ENCODE measurements around the gene TTC34. TPM values are rescaled to one million over a fixed set of nuclear protein-coding genes. Genes with fewer than 3 reads are reported as not detected.

Gene TTC34
- total RNA-seq, 4 donors from 2014 or later: 0.14 to 6.0 (median 0.75) TPM

- peak; percentile 67 for DNase-seq
- peaks cover 1 to 29% (median 12%) of the 10 kb centered on the region in 4 donors for H3K4me1 ChIP-seq
- no peaks in the 10 kb centered on the region for H3K27me3 ChIP-seq
- H3K36me3 ChIP-seq: no peaks in the 10 kb centered on the region
- peak overlapping the region in 3 of 4 donors; percentile 38 to 56 (median 51) for H3K27ac ChIP-seq
- intact Hi-C loops (cut with DNase I; ENCODE audit: low total_unique reads): no loop called here
- in situ Hi-C loops (cut with MboI; ENCODE audit: low pct_ligation_motif_present in 1 of 4, low pct_unique_long_range_greater_than_20kb in 1 of 4, low sequenced_read_pairs in 3 of 4): no loop called here
- peak overlapping the region in 1 of 4 donors; percentile 31 for H3K4me3 ChIP-seq
- 57% methylated on average over 4 of the region's 15 CpGs; no CpG with 5 or more reads in 1 of the 2 donors for WGBS, 2 donors (ENCODE audit: low coverage in 1 of 2)
- H3K9me3 ChIP-seq: no peaks in the 10 kb centered on the region
- TF ChIP-seq CTCF (IDR thresholded peaks at IDR 0.05) (no peak), POLR2AphosphoS5 (IDR thresholded peaks at IDR 0.05) (peak; percentile 39 to 50 (median 45)), POLR2A (IDR thresholded peaks at IDR 0.05) (peak; percentile 53)
Measured at GRCh38 chr1:2592672-2593071, 208.8 kb downstream of the TTC34 start.

- Histone ChIP-seq H3K4me1 (peaks cover 5 to 35% (median 19%) of the 10 kb centered on the region in 4 donors), H3K36me3 (no peaks in the 10 kb centered on the region), H3K4me3 (no peak overlapping the region), H3K27ac (no peak overlapping the region), H3K9me3 (no peaks in the 10 kb centered on the region), H3K27me3 (no peaks in the 10 kb centered on the region)
- TF ChIP-seq EP300 (IDR thresholded peaks at IDR 0.05; ENCODE audit: low read depth): no peak
- TF ChIP-seq CTCF (IDR thresholded peaks at IDR 0.05): no peak
- TF ChIP-seq POLR2A (IDR thresholded peaks at IDR 0.05): no peak
- no peak for TF ChIP-seq POLR2AphosphoS5 (IDR thresholded peaks at IDR 0.05)
- WGBS, 2 donors (ENCODE audit: low coverage in 1 of 2): 79% methylated on average over 12 of the region's 12 CpGs; no CpG with 5 or more reads in 1 of the 2 donors
- no peak for DNase-seq
- intact Hi-C loops (cut with DNase I; ENCODE audit: low total_unique reads) (no loop called here), in situ Hi-C loops (cut with MboI; ENCODE audit: low pct_ligation_motif_present in 1 of 4, low pct_unique_long_range_greater_than_20kb in 1 of 4, low sequenced_read_pairs in 3 of 4) (no loop called here)
Measured at GRCh38 chr1:2591581-2592261, 209.8 kb downstream of the TTC34 start.

- no peak overlapping the region for H3K27ac ChIP-seq
- H3K4me1 ChIP-seq: peaks cover 5 to 35% (median 19%) of the 10 kb centered on the region in 4 donors
- no peaks in the 10 kb centered on the region for H3K9me3 ChIP-seq
- H3K27me3 ChIP-seq: no peaks in the 10 kb centered on the region
- no peak for DNase-seq
- intact Hi-C loops (cut with DNase I; ENCODE audit: low total_unique reads) (no loop called here), in situ Hi-C loops (cut with MboI; ENCODE audit: low pct_ligation_motif_present in 1 of 4, low pct_unique_long_range_greater_than_20kb in 1 of 4, low sequenced_read_pairs in 3 of 4) (no loop called here)
- no peak for TF ChIP-seq POLR2A (IDR thresholded peaks at IDR 0.05)
- H3K36me3 ChIP-seq: no peaks in the 10 kb centered on the region
- WGBS, 2 donors (ENCODE audit: low coverage in 1 of 2): 81% methylated on average over 5 of the region's 5 CpGs; no CpG with 5 or more reads in 1 of the 2 donors
- no peak overlapping the region for H3K4me3 ChIP-seq
Measured at GRCh38 chr1:2591233-2591580, 210.3 kb downstream of the TTC34 start.

GRCh38 chr1:2590233-2591141 is 211.0 kb downstream of the TTC34 start:
- Histone ChIP-seq H3K27ac (no peak overlapping the region), H3K4me3 (no peak overlapping the region), H3K27me3 (no peaks in the 10 kb centered on the region), H3K36me3 (no peaks in the 10 kb centered on the region), H3K4me1 (peaks cover 5 to 37% (median 22%) of the 10 kb centered on the region in 4 donors), H3K9me3 (no peaks in the 10 kb centered on the region)
- intact Hi-C loops (cut with DNase I; ENCODE audit: low total_unique reads) (no loop called here), in situ Hi-C loops (cut with MboI; ENCODE audit: low pct_ligation_motif_present in 1 of 4, low pct_unique_long_range_greater_than_20kb in 1 of 4, low sequenced_read_pairs in 3 of 4) (no loop called here)
- WGBS, 2 donors (ENCODE audit: low coverage in 1 of 2): 94% methylated on average over 15 of the region's 31 CpGs; no CpG with 5 or more reads in 1 of the 2 donors
- no peak for TF ChIP-seq CTCF (IDR thresholded peaks at IDR 0.05)
- TF ChIP-seq EP300 (IDR thresholded peaks at IDR 0.05; ENCODE audit: low read depth): no peak
- TF ChIP-seq POLR2A (IDR thresholded peaks at IDR 0.05): no peak
- no peak for TF ChIP-seq POLR2AphosphoS5 (IDR thresholded peaks at IDR 0.05)
- no peak for DNase-seq
